HG03520 (cell line): ENCODE measurements around the gene CCNYL1.

ENCODE experiments used
- ATAC-seq: cut with Tn5 transposase; IDR thresholded peaks from one replicate; pipeline ENCODE4 v1.9.1; 2021; ENCODE audit warnings: mild to moderate bottlenecking, moderate library complexity; ENCODE audit not compliant: unreplicated experiment

The CCNYL1 gene

GRCh38 chr2:207764096-207764630 is 52.7 kb downstream of the CCNYL1 start:
- no peak for ATAC-seq

DNA sequence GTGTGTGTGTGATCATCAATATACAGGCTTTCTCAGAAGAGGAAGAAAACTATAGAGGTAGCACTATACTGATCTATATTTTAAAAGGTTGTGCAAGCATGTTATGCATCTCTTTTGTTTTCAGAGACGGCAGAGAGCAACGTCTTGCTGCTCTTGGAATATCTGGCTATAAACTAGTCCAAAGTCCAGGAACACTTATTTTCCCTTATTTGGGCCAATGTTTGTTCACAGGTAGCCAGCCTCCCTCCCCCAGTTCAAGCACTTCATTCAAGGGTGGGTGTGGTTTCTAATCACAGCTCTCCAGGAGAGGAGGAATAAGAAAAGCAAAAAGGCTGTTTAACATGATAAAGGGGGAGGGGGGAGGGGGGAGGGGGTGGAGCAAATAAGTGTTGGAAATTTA is 54.1 kb downstream of the CCNYL1 start:
- ATAC-seq: no peak

DNA sequence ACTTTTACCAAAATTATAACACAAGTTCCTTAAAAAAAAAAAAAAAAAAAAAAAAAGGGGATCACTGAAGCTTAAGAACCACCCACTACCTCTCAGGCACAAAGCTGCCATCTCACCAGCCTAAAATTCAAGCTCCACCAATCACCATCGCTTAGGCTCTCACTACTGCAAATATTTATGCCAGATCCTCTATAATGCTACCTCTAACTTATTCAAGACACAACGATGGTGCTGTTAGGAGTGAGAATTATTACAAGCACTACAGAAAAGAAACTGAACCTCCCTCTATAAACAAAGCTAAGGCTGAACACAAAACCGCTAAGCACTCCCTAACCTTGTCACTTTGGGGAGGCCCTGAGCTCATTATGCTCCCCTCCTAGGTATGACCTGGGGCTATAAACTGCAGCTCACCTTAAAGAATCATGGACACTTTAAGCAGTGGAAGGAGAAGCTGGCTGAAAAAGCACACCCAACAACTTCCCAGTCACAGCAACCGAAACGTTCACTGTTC is 54.7 kb downstream of the CCNYL1 start:
- ATAC-seq: no peak

DNA sequence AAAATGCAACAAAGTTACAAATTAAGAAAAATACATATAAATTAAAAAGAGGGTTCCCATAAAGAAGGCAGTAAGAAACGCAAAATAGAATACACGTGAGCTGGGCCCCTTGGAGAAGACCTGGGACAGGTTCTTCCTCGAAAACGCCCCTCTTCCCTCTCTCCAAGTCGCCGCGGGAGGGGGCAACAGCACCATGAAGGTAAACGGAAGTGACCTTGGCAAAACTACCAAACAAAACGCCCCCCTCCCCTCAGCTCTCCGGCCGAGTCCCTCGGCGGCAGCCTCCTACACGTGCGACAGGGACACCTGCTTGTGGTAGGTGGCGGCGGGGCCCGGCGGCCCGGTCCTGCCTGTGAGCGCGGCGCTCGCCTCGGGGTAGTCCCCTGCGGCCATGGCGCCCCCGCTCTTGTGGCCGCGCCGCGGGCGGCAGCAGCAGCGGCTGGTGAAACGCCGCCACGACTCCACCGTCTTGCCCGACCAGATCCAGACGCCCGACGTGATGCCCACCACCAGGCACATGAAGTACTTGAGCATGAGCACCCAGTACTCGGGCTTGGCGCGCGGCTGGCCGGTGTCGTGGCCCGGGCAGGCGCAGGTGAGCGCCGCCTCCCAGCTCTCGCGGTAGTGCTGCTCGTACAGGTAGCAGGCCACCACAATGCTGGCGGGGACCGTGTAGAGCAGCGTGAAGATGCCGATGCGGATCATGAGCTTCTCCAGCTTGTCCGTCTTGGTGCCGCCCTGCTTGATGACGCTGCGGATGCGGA is 55.4 kb downstream of the CCNYL1 start:
- ATAC-seq: no peak

- no peak for ATAC-seq
These were observed 56.2 kb downstream of the CCNYL1 start for GRCh38 chr2:207767461-207768167.

DNA sequence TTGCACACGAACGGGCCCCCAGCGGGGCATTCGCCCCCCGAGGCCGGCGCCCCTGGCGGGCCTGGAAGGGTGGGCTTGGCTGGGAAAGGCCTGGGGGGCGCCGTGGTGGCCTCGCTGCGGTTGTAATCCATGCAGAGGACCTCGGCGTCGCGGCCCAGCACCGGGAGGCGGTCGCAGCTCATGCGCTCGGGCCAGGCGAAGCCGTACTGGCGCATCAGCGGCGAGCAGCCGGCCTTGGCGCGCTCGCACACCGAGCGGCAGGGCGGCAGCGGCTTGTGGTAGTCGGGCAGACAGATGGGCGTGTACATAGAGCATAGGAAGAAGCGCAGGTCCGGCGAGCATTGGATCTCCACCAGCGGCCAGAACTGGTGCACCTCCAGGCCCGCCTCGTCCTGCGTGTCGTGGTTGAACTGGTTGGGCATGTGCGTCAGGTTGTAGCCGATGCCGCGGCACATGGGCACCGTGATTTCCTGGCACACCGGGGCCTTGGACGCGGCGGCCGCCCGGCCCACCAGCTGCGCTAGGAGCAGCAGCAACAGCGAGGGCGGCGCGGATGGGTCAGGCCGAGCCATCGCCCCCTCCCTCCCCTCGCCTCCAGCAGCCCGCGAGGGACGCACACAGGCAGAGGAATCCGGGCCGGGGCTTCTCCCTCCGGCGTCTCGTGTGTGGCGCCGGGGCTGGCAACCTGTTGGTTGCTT is 56.9 kb downstream of the CCNYL1 start:
- ATAC-seq: no peak

DNA sequence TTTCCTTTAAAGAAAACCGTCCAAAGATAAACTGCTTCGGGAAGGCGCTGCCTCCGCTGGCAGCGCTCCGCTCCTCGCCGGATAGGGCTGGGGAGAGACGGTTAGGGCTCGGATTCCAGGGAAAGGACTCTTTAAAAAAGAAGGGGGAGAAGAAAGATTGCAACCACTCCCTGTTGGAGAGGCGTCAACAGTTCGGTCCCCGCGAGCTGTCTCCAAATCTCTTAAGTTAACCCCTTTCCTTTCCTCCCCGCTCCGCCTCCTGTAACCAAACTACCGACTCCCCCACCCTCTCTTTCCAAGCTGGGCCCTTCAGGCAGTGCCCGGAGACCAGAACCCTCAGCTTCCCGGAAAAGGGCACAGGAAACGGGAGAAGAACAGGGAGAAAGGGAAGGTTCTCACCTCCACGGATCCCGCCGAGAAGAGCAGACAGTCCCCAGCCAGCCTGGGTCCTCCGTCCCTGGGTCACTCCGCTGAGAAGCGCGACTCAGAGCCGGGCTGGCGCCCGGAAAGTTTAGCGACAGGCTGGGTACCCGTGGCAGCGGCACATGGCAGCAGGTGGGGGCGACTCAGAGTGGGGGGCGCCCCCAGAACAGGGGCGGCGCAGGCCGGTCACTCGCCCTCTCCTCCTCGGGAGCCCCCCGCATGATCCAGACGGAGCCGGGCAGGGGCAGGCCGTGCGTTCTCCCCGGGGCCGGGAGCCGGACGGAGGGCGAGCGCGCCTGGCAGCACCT is 57.6 kb downstream of the CCNYL1 start:
- ATAC-seq: peak; percentile 8

DNA sequence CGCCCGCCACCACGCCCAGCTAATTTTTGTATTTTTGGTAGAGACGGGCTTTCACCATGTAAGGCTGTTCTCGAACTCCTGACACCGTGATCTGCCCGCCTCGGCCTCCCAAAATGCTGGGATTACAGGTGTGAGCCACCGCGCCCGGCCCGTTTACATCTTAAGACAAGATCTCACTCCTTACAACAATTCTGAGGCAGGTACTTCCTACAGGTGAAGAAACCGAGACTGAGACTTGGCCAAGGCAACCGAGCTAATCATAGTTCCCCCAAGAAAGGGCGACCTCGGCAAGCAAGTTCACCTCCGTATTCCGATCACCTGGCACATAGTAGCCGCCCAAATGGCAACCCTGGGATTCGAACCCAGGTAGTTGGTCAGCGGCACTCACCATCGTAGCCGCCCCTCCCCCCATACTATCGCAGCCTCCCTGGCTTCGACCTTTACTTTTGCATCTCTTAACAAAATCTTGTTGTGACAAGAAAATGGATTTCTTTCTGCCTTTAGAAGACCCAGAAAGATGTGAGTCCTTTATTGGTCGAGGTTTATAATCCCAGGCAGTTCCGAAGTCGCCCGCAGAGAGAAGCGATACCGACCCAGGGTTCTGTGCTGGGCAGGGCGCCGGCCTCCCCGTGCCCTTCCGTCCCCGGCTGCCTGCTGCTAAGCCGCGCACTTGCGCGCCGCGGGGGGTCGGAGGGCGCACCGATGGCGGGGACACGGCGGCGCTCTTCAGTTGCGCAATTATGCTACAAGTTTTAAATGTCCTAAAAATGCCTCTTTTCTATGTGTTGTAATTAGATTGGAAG is 59.4 kb downstream of the CCNYL1 start:
- no peak for ATAC-seq

DNA sequence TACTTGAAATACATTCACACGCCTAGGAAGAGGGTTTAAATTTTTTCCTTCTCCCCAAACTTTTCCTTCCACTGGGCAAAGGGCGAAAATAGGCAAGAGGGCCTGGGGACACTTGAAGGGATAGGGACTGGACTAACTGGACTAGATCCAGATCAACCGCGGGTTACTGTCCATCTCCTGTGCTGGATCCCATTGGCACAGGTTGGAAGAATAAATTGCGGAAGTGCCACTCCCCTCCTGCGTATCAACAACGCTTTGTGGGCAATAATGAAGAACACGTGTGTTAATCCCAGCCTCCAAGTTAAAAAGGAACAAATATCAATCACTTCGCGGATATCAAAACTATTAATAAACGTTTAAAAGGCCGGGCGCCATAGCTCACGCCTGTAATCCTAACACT is 60.0 kb downstream of the CCNYL1 start:
- no peak for ATAC-seq

GRCh38 chr2:207772081-207772843 is 60.8 kb downstream of the CCNYL1 start:
- no peak for ATAC-seq

- ATAC-seq: no peak
These were observed 61.4 kb downstream of the CCNYL1 start for GRCh38 chr2:207772844-207773205.

DNA sequence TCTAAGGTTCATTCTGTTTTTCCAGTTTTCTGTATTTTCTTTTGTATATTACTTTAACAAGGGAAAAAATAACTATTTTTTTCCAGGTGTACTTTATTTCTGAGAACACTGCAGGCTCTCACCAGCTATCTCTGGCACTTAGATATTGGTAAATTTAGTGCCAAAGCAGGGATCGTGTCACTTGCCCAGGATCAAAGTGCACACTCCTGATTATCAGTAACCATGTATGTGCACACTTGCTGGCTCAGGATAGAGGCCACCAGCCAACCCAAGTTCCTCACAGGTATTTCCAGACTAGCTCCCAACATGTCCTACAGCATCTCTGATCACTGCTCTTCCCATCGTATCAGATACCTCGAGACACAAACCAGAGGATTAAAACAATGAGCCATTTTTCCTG is 64.0 kb downstream of the CCNYL1 start:
- no peak for ATAC-seq

GRCh38 chr2:207777124-207777523 is 65.7 kb downstream of the CCNYL1 start:
- no peak for ATAC-seq

- no peak for ATAC-seq
These were observed 67.0 kb downstream of the CCNYL1 start for GRCh38 chr2:207778298-207778882.

DNA sequence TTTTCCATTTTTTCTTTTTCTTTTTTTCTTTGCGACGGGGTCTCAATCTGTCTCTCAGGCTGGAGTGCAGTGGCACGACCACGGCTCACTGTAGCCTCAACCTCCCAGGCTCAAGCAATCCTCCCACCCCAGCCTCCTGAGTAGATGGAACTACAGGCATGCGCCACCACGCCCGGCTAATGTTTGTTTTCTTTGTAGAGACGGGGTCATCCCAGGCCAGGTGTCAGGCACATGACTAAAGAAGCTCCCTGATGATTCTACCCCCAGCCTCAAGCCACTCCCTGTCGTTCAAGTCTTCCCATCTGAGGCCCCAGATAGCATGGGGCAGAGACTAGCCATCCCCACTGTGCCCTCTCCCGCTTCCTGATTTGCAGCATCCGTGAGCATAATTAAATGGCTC is 68.1 kb downstream of the CCNYL1 start:
- no peak for ATAC-seq

DNA sequence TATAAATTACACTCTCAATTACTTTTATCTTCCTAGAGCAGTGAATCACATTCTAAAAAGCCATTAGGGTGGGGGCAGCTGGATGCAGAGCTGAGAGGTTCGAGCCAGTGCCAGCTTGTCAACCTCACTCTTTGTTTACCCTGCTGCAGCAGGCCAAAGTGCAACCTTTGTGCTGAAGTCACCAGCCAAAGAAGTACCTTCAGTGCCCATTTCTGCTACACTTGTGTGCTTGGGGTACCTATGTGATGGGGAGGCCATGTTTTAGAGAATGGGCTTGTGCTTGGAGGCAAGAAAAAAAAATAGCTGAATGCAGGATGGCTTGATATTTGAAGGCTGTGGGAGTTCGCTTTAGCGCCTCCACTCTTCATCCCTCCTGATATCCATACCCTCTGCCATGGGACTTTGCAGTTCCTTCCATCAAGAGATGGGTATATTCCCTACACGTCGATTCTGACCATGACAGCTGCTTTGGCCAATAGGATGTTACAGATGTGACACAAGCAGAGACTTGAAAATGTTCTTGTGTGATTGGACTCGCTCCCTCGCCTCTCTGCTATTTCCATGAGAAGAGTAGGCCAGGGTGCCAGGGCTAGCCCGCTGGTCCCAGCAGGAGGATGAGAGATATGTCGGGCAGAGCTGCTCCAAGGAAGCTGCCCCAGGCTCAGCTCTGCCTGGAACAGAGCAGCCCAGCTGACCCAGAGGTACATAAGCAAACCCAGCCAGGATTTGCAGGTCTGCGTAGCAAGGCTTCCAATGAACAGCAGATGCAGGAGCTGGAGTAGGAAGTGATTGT is 71.0 kb downstream of the CCNYL1 start:
- no peak for ATAC-seq

DNA sequence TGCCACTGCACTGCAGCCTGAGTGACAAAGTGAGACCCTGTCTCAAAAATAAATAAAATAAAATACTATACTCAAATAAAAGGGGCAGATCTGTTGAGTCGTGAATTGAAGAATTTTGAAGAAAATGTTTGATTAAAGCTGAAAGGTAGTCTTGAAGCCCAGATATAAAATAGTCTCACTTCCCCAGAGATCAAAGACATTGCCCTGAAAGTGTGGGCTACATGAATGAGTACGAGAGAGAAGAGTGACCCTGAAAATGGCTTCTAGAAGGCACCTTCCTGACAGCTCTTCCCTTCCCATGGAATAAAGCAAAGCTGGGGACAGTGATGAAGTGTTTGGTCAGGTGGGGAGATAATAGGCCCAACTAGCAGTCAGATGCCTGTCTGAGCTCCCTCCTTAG is 72.1 kb downstream of the CCNYL1 start:
- ATAC-seq: no peak

DNA sequence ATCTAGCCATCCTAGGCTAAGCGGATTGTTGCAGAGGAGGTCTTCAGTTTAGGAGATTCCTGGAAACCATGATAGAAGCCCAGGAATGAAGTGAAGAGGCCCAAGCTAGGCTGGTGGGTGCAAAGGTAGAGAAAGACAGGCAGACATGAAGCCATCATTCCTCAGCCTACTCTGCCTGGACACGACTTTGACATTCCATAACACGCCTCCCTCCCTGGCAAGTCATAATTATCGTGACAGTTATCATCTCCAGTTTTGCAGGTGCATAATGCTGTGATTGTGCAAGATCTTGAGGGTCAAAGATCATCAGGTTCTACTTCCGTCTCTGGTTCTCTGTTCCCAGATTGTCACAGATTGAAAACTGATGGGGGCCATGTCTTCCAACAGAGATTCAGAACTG is 73.5 kb downstream of the CCNYL1 start:
- ATAC-seq: no peak
